BLaER1 (cell line): Measurements from ENCODE around the gene SGSH.

Experiments used
- H3K27ac ChIP-seq: shearing (Covaris generic); formaldehyde crosslinking; 2 replicates; pipeline ENCODE4 v1.8.1; 2022
- H3K27me3 ChIP-seq: shearing (Covaris generic); formaldehyde crosslinking; 2 replicates; pipeline ENCODE4 v1.8.1; 2022
- H3K36me3 ChIP-seq: shearing (Covaris generic); formaldehyde crosslinking; 2 replicates; pipeline ENCODE4 v1.8.1; 2022
- H3K4me1 ChIP-seq: shearing (Covaris generic); formaldehyde crosslinking; 2 replicates; pipeline ENCODE4 v1.8.1; 2022
- H3K4me2 ChIP-seq: shearing (Covaris generic); formaldehyde crosslinking; 2 replicates; pipeline ENCODE4 v1.8.1; 2022
- H3K4me3 ChIP-seq: shearing (Covaris generic); formaldehyde crosslinking; 2 replicates; pipeline ENCODE4 v1.8.1; 2022
- H3K9ac ChIP-seq: shearing (Covaris generic); formaldehyde crosslinking; 2 replicates; pipeline ENCODE4 v1.8.1; 2022
- H3K9me3 ChIP-seq: shearing (Covaris generic); formaldehyde crosslinking; 2 replicates; pipeline ENCODE4 v1.8.1; 2022
- H4K20me1 ChIP-seq: shearing (Covaris generic); formaldehyde crosslinking; 2 replicates; pipeline ENCODE4 v1.8.1; 2022
- Cebpa-rat ChIP-seq: shearing (Covaris generic); IDR thresholded peaks from 2 replicates; pipeline ENCODE4 v1.8.1; 2022

Gene SGSH

DNA sequence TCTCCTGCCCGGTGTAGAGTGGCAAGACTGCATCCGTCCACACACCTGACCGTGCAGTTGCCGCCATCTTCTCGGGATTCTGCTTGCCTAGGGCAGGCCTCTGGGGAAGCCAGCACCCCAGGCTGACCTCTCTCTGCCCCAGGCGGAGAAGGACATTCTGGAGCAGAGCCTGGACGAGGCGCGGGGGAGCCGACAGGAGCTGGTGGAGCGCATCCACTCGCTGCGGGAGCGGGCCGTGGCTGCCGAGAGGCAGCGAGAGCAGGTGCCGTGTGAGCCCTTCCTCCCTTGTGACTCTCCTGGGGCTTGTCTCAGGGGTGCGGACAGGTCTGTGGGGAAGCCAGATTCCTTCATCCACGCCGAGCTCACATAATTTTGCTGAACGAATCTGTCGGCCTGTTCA, 30.5 kb downstream of the SGSH start:
- Histone ChIP-seq H3K9ac (no peak overlapping the region), H3K27me3 (peaks cover 15% of the 10 kb centered on the region), H3K4me2 (0 out of 2 replicates have a peak overlapping the region, but pooled peaks have one; percentile 7), H4K20me1 (no peaks in the 10 kb centered on the region), H3K4me1 (peaks cover 37% of the 10 kb centered on the region), H3K4me3 (no peak overlapping the region), H3K9me3 (no peaks in the 10 kb centered on the region), H3K36me3 (no peaks in the 10 kb centered on the region), H3K27ac (no peak overlapping the region)
- no peak for TF ChIP-seq Cebpa-rat

DNA sequence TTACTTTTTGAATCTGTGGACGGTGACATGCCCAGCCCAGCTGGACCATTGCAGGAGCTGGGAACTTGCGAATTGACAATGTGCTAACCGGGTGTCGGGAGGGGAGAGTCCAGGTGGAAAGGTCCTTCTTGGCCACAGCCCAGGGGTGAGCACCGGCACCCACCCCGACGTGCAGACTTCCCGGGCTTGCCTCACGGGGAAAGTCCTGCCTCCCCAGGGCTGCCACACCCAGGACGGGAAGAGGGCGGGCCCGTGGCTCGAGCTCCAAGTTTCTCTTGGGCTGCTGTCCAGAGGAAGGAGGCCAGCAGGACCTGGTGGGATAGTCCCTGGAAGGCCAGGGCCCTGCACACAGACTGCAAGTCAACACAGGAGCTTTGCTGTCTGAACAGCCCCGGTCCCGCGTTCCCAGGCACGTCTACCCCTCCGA, 32.6 kb downstream of the SGSH start:
- Histone ChIP-seq H3K4me1 (peaks cover 37% of the 10 kb centered on the region), H3K27ac (no peak overlapping the region), H4K20me1 (no peaks in the 10 kb centered on the region), H3K27me3 (peaks cover 15% of the 10 kb centered on the region), H3K9ac (no peak overlapping the region), H3K9me3 (no peaks in the 10 kb centered on the region), H3K4me2 (peak overlapping the region; percentile 49), H3K4me3 (no peak overlapping the region), H3K36me3 (no peaks in the 10 kb centered on the region)
- no peak for TF ChIP-seq Cebpa-rat

DNA sequence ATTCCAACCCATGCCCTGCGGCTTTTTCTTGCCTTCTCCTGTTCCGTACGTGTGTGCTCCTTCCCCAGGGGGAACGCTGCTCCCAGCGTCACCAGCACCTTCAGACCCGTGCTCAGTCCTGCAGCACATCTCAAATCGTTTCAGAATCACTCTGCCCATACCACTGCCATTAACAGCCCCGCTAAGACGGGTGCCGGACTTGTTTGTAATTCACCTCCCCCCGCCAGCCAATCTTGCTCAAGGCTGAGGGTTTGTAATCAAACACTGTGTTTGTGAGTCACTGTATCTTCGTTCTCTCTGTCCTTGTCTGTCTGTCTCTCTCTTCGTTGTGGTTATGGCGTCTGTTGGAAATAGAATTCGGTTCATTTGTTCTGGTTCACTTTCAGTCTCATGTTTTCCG, 33.0 kb downstream of the SGSH start:
- H3K27ac ChIP-seq, result no peak overlapping the region
- no peak overlapping the region for H3K4me3 ChIP-seq
- peak overlapping the region; percentile 49 for H3K4me2 ChIP-seq
- no peaks in the 10 kb centered on the region for H3K9me3 ChIP-seq
- peaks cover 34% of the 10 kb centered on the region for H3K4me1 ChIP-seq
- no peaks in the 10 kb centered on the region for H4K20me1 ChIP-seq
- H3K9ac ChIP-seq, result no peak overlapping the region
- H3K36me3 ChIP-seq, result no peaks in the 10 kb centered on the region
- peaks cover 15% of the 10 kb centered on the region for H3K27me3 ChIP-seq
- no peak for TF ChIP-seq Cebpa-rat

DNA sequence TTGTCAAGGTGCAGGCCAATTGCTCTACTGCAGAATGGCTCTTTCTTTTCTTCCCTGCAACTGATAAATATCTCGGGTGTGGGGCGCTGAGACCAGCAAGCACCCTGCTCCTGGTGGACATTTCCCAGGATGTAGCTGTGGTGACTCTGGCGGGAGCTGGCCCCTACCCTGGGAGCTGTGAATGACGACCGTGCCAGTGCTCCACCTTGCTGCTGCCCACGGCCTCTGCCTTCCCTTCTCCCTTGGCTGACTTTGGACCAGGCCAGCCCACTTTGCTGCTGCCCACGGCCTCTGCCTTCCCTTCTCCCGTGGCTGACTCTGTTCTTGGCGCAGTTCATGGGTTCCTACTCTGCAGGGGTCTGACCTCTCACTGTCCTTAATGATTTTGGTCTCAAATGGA, 34.2 kb downstream of the SGSH start:
- Histone ChIP-seq H3K9ac (no peak overlapping the region), H4K20me1 (no peaks in the 10 kb centered on the region), H3K4me1 (peaks cover 24% of the 10 kb centered on the region), H3K27ac (no peak overlapping the region), H3K4me2 (no peak overlapping the region), H3K4me3 (no peak overlapping the region), H3K36me3 (no peaks in the 10 kb centered on the region), H3K9me3 (no peaks in the 10 kb centered on the region), H3K27me3 (peaks cover 12% of the 10 kb centered on the region; the same call in 1 of the 2 replicates)
- TF ChIP-seq Cebpa-rat, result no peak

DNA sequence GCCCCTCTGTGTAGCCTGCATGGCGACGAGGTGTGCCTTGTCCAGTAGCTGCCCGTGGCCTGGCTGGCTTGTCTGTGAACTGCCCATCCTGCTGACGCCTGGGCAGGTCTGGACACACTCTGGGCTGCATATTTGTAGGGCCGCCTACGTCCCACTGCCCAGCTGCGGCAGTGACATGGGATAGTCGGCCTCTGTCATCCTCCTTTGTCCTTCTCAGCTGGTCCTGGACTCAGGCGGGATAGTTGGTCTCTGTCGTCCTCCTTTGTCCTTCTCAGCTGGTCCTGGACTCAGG, 35.8 kb downstream of the SGSH start:
- H3K27ac ChIP-seq, result no peak overlapping the region
- H3K4me1 ChIP-seq, result peaks cover 19% of the 10 kb centered on the region
- peaks cover 6% of the 10 kb centered on the region; the same call in 1 of the 2 replicates for H3K27me3 ChIP-seq
- no peaks in the 10 kb centered on the region for H3K9me3 ChIP-seq
- H3K4me2 ChIP-seq, result no peak overlapping the region
- no peak overlapping the region for H3K9ac ChIP-seq
- no peak for TF ChIP-seq Cebpa-rat
- H3K36me3 ChIP-seq, result no peaks in the 10 kb centered on the region
- no peaks in the 10 kb centered on the region for H4K20me1 ChIP-seq
- H3K4me3 ChIP-seq, result no peak overlapping the region

DNA sequence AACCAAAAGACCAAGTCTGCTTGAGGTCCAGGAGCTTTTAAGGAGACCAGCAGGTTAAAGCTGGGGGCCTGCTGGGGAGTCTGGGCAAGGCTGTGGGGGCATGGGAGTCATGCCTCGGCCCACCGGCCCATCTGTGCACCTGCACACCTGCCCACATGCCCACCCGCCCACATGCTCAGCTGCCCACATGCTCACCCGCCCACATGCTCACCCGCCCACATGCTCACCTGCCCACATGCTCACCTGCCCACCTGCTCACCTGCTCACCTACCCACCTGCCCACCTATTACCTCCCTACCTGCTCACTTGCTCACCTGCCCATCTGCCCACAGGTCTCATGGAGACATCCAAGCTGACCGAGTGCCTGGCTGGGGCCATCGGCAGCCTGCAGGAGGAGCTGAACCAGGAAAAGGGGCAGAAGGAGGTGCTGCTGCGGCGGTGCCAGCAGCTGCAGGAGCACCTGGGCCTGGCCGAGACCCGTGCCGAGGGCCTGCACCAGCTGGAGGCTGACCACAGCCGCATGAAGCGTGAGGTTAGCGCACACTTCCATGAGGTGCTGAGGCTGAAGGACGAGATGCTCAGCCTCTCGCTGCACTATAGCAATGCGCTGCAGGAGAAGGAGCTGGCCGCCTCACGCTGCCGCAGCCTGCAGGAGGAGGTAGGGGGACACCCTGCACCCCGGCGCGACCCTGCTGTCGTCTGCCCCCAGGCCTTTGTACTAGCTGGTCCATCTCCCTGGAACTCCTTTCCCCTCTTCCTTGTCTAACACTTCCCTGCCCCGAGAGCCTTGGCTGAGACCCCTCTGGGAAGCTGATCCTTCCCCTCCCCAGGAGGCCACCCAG, 36.3 kb downstream of the SGSH start:
- Histone ChIP-seq H4K20me1 (no peaks in the 10 kb centered on the region), H3K4me2 (no peak overlapping the region), H3K27ac (no peak overlapping the region), H3K27me3 (peaks cover under 1% of the 10 kb centered on the region; the same call in 1 of the 2 replicates), H3K9me3 (no peaks in the 10 kb centered on the region), H3K4me1 (peaks cover 19% of the 10 kb centered on the region), H3K9ac (no peak overlapping the region), H3K4me3 (no peak overlapping the region), H3K36me3 (no peaks in the 10 kb centered on the region)
- TF ChIP-seq Cebpa-rat, result no peak

DNA sequence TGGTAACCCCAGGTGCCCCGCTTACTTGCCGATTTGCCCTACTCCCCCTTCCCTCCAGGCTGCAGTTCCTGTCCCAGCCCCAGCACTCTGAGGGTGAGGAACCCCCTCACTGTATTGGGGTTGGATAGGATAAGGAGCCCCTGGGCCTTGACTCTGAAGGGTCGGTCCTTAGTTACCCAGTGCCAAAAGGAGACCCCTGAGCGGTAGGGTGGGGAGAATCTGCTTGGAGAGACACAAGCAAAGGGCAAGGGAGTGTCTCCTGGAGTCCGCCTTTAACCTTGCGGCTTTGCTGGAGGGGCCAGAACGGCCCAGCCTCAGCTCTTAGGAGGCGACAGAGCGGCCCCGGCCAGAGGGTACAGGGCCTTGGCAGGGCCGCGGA, 37.3 kb downstream of the SGSH start:
- H3K4me2 ChIP-seq, result no peak overlapping the region
- no peaks in the 10 kb centered on the region for H3K9me3 ChIP-seq
- peaks cover 10% of the 10 kb centered on the region for H3K4me1 ChIP-seq
- no peaks in the 10 kb centered on the region for H3K27me3 ChIP-seq
- no peak overlapping the region for H3K9ac ChIP-seq
- no peak overlapping the region for H3K4me3 ChIP-seq
- H3K27ac ChIP-seq, result no peak overlapping the region
- TF ChIP-seq Cebpa-rat, result no peak
- H4K20me1 ChIP-seq, result no peaks in the 10 kb centered on the region
- H3K36me3 ChIP-seq, result no peaks in the 10 kb centered on the region

DNA sequence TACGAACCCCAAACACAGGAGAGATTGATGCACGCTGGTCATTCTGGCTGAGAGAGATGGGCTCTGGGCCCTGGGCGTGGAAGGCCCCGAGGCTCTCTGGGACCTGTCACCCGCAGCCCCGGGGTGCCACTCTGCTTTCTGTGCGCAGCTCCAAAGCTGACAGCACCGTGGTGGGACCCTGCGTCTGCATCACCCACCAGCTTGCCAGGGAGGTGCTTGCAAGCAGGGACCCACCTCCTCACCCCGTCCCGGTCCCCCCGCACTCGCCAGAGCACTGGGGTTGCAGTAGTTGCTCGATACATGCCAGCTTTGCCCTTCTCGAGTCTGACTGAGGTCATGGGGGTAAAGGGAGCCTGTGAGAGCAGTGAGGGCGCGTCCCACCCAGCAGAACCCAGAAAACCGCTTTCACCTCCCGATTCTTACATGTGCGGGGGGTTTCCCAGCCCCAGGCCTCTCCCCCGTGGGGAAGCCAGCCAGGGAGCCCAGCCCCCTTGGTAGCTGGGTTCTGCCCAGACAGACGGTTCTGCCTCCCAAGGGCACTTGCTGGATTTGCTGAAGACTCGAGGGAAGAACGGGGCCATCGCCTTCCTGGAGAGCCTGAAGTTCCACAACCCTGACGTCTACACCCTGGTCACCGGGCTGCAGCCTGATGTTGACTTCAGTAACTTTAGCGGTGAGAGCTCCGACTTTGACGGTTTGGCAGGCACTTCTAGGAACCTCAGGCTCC, 37.9 kb downstream of the SGSH start:
- Histone ChIP-seq H3K27me3 (no peaks in the 10 kb centered on the region), H3K4me2 (no peak overlapping the region), H3K9me3 (no peaks in the 10 kb centered on the region), H3K36me3 (no peaks in the 10 kb centered on the region), H3K4me1 (peaks cover 4% of the 10 kb centered on the region), H3K9ac (no peak overlapping the region), H4K20me1 (no peaks in the 10 kb centered on the region), H3K27ac (no peak overlapping the region), H3K4me3 (no peak overlapping the region)
- no peak for TF ChIP-seq Cebpa-rat

DNA sequence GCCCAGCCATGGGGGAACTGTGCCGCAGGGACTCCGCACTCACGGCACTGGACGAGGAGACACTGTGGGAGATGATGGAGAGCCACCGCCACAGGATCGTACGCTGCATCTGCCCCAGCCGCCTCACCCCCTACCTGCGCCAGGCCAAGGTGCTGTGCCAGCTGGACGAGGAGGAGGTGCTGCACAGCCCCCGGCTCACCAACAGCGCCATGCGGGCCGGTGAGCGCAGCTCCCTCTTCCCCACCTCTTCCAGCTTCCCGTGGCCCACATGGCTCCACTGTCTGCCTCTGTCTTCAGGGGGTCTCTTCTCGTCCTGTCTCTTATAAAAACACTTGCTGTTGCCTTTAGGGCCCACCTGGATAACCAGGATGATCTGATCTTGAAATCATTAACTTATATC, 38.7 kb downstream of the SGSH start:
- H3K27me3 ChIP-seq, result no peaks in the 10 kb centered on the region
- H3K4me2 ChIP-seq, result no peak overlapping the region
- no peaks in the 10 kb centered on the region for H3K9me3 ChIP-seq
- no peak overlapping the region for H3K4me3 ChIP-seq
- no peaks in the 10 kb centered on the region for H3K4me1 ChIP-seq
- no peak overlapping the region for H3K27ac ChIP-seq
- no peak overlapping the region for H3K9ac ChIP-seq
- TF ChIP-seq Cebpa-rat, result no peak
- no peaks in the 10 kb centered on the region for H4K20me1 ChIP-seq
- H3K36me3 ChIP-seq, result no peaks in the 10 kb centered on the region

DNA sequence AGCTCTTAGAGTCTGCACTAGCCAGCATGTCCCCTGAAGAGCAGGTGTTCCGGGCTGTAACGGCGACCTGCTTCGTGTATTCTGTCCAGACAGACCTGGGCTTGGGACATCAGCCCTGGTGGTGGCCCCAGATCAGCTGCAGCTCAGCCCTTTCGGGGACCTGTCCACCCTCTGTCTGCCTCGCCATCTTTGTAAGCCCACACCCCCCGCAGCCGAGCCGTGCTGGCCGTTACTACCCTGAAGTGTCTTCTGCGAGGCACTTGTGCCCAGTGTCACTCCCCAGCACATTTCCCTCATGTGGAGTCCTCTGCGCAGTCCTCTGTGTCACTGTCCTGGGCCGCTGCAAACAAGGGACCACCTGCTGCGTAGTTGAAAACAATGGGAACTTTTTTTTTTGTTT, 39.9 kb downstream of the SGSH start:
- no peak overlapping the region for H3K4me2 ChIP-seq
- H3K27me3 ChIP-seq, result no peaks in the 10 kb centered on the region
- no peaks in the 10 kb centered on the region for H3K9me3 ChIP-seq
- H3K4me3 ChIP-seq, result no peak overlapping the region
- H3K9ac ChIP-seq, result no peak overlapping the region
- TF ChIP-seq Cebpa-rat, result no peak
- H3K36me3 ChIP-seq, result no peaks in the 10 kb centered on the region
- no peak overlapping the region for H3K27ac ChIP-seq
- H4K20me1 ChIP-seq, result no peaks in the 10 kb centered on the region
- H3K4me1 ChIP-seq, result no peaks in the 10 kb centered on the region
